Non-pigmented ciliary epithelial cell (primary cell): Measurements from ENCODE around the gene KRTAP26-1.

Experiments
- DNase-seq: peaks from one replicate; pipeline ENCODE4 v3.0.0-alpha.2; 2010; ENCODE audit warnings: low read depth

KRTAP26-1 gene, protein sequence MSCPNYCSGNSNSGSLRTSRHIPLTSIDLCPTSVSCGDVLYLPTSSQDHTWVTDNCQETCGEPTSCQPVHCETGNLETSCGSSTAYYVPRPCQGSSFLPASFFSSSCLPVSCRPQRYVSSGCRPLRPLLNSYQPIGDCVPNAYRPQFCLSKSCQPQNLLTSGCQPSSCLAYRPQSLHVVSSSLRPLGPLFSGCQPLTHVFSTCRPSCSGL

DNA sequence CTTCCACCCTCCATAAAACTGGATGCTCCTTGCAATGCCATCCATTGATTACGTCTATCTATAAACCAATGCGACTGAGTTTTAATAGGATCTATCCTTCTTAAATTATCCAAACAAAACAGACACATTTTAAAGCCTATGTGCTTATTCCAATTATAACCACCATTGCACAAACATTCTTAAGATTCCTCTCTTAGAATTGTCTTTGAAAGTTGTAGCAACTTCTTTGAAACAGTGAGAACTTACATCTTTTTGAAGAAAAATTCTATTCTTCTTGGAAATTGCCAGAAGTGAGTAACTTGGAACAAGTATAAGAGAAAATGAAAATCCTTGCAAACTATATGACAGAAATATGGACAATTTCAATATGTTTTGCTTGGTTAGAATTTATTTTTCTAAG lies at the start of gene KRTAP26-1:
Gene KRTAP26-1, minus strand, starts transcription at position 101 of the 400 bp plus-strand sequence. CDS start 280 bp downstream, outside the sequence.
- DNase-seq: no peak

- no peak for DNase-seq
These were observed 35.8 kb upstream of the KRTAP26-1 start for GRCh38 chr21:30355906-30356305.

- no peak for DNase-seq
These were observed 34.3 kb upstream of the KRTAP26-1 start for GRCh38 chr21:30354308-30355005.

- DNase-seq: no peak
These were observed 31.4 kb upstream of the KRTAP26-1 start for GRCh38 chr21:30351534-30351933.

- no peak for DNase-seq
These were observed 29.5 kb upstream of the KRTAP26-1 start for GRCh38 chr21:30349572-30349971.

- DNase-seq: no peak
These were observed 28.4 kb upstream of the KRTAP26-1 start, which contains the start of gene KRTAP23-1 for GRCh38 chr21:30348506-30348905. Gene KRTAP23-1, minus strand, starts transcription at chr21:30348606. Its CDS starts 0 bp downstream, at chr21:30348606.

DNA sequence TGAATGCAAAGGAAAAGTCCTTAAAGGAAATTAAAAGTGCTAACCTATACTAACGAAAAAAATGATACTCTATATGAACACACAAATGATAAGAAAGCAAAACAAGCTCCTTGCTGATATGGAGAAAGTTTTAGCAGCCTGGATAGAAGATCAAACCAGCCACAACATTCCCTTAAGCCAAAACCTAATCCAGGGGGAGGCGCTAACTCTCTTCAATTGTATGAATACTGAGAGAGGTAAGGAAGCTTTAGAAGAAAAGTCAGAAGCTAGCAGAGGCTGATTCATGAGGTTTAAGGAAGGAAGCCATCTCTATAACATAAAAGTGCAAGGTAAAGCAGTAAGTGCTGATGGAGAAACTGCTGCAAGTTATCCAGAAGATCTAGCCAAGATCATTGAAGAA lies 24.9 kb upstream of the KRTAP26-1 start:
- no peak for DNase-seq

- no peak for DNase-seq
These were observed 20.8 kb upstream of the KRTAP26-1 start for GRCh38 chr21:30340714-30341573.

DNA sequence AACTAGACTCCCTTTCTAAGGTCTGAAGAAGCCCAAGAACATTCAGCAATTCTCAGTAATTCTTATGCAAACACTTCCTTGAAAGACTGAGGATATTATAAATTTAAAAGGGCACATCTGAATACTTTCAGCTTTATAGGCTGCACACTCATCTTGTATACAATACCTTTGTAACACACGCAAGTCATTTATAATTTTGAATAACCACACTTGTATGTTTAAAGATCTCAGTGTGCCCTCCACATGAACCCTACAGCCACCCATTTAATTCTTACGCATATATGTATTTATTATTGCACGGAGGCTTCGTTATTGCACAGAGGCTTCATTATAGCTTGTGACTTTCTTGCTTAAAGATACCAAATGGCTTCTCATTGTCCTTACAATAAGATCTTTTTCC lies 18.6 kb upstream of the KRTAP26-1 start:
- no peak for DNase-seq

DNA sequence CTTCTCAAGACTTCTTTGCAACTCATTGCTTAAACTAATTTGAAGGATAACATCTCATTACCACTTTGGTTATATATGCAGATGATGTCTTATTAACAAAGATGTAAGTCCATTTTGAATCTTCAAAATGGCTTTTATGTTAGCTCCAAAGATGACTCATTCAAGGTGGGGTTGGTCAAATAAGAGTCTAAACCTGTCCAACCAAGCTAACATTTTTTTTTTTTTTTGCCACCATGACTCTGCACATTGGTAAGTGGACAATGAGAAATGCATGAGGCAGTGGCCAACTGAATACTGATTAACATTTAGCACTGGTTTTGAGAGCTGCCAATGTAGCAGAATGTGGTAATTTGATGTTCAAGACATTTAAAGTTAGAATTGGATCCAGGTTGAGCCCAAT lies 17.7 kb upstream of the KRTAP26-1 start:
- no peak for DNase-seq

DNA sequence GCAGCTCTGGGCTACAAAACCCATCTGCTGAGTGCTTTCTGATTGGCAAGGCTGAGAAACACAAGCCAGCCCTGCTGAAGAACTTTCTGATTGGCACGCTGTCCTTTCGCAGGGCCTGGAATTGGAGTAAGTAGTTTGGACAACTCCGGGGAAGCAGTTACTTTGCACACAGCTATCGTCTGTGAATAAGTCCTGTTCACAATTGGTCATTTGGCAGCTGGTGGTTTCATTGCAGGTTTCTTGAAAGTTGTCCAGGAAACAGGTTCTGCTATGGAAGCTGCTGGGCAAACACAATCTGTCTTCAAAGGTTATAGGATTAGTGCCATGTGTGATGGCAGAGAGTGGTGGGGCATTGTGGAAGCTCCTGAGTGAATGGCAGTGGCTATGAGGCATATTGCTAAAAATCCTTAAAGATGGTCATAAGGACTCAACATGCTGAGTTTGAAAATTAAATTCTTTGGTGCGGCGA lies 17.2 kb upstream of the KRTAP26-1 start, which contains the start of gene KRTAP27-1:
Gene KRTAP27-1, minus strand, starts transcription at position 419 of the 469 bp plus-strand sequence. Its CDS starts 26 bp downstream, at position 393.
- no peak for DNase-seq

DNA sequence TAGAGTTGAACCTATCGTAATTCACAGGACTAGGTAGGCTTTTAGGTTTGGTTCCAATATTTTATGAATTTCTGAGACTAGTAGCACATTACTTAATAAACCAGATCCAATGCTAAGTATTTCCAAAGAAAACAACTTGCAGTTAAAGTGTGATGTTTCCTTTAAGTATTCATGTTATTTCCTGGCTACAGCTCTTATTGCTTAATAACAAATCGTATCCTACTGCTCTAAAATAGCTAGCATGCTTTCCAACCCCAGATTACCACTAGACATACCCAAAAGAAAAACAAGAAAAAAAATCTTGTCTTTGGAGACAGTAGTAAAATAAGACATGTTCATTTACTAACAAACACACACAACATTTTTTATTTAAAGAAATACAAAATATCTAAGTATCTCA lies 16.5 kb upstream of the KRTAP26-1 start:
- DNase-seq: no peak

GRCh38 chr21:30333736-30334135 lies 13.6 kb upstream of the KRTAP26-1 start:
- DNase-seq: no peak

- no peak for DNase-seq
These were observed 12.6 kb upstream of the KRTAP26-1 start for GRCh38 chr21:30332681-30333080.

DNA sequence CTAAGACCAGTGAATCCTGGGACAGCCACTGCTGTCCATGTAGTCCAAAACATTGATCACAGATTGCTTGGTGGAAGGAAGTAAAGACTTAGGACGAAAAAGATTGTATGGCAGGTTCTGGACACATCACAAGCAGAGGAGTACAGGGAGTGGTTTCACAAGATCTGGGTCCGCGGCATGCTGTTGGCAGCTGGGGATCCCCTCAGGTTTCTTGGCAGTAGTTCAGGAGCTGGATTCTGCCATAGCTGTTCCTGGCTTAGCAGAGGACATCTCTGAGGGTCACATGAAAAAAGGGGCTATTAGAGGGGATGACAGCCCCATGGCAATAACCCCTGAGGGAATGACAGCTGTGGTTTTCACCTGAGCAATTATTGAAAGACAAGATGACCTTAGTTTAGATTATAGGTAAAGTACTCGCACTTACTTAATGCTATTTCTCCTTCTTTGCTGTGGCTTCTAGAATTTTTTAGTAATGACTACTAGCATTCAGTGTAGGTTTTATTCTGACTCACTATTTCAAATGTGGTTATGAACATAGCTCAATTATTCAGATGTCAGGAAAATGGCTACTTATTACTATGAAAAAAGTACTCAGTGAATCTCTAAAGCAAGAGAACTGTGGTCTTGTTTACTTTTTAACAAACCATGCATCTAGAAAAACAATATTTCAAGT lies 9.2 kb upstream of the KRTAP26-1 start:
- DNase-seq: no peak

- no peak for DNase-seq
These were observed 6.3 kb upstream of the KRTAP26-1 start for GRCh38 chr21:30326390-30326789.

GRCh38 chr21:30315701-30316100 lies 4.4 kb downstream of the KRTAP26-1 start:
- DNase-seq: no peak

DNA sequence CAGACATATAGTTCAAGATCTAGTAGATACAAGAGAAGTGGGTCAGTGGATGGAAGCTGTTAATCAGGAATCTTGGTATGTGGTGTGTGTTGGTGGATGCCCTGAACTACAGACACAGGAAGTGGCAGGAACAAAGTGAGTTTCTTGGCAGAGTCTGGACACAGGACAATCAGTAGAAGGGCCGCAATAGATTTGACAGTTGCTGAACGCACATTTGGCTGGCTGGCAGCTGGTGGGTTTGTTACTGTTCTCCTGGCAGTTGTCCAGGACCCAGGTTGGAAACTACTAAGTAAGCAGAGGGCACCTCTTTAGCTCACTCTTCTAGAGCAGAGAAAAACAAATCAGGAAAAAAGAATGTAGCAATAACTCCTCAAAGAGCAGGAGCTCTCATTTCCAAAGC lies 13.2 kb downstream of the KRTAP26-1 start:
- DNase-seq: no peak

DNA sequence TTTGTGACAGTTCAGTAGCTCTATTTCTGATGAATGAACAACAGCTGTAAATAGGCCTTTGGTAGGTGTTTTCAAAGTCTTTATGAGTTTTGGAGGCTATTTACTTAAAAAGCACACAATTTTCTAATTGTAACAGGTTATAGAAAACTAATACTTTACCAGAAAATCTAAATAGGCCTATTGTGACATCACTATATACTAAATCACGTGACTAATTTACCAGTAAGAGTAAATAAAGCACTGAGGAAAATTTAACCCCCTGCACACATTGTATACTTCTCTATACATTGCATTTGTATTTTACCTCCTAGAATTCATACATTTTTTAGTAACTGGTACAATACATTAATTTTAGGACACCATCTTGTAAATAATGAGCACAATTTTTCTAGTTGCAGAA lies 15.0 kb downstream of the KRTAP26-1 start:
- no peak for DNase-seq

GRCh38 chr21:30289215-30289614 lies 30.9 kb downstream of the KRTAP26-1 start, which contains the start of gene KRTAP25-1:
Gene KRTAP25-1, minus strand, starts transcription at chr21:30289514. Its CDS starts 24 bp downstream, at chr21:30289490.
- DNase-seq: no peak

- no peak for DNase-seq
These were observed 37.3 kb downstream of the KRTAP26-1 start, which contains the start of gene KRTAP24-1 for GRCh38 chr21:30282850-30283249. Gene KRTAP24-1, minus strand, starts transcription at chr21:30282950. Its CDS starts 18 bp downstream, at chr21:30282932.

DNA sequence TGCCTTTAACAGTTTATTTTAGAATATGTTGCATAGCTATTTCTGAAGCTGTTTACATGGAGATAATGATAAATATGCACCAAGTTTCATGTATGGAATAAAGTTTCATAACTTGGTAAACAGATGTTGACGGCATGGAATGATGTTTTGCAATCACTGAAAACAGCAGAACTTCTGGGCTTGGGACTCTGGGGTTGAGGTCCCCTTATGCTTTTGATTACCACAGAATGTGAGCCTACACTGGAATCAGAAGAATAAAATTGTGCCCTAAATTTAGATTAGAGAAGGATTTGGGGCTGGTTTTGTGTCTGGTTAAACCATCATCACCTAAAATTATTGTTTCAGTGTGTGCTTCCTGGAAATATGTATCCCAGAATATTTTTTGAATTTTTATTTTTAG lies 48.5 kb downstream of the KRTAP26-1 start:
- DNase-seq: no peak
